Bronchial epithelial cell (primary cell): ENCODE measurements around the gene NDST4. TPM values are rescaled to one million over a fixed set of nuclear protein-coding genes. Genes with fewer than 3 reads are reported as not detected.

Source experiments
- DNase-seq: peaks from one replicate; pipeline ENCODE4 v3.0.0-alpha.2; 2010; ENCODE audit warnings: low read depth
- FAIRE-seq: peaks from 2 replicates; lab custom pipeline; 2011; peaks lifted over from hg19 to GRCh38; lab: Jason Lieb, UNC
- H3K27me3 ChIP-seq: 2 replicates; pipeline ENCODE4 v1.5.1; 2011; ENCODE audit warnings: low read length; ENCODE audit not compliant: control insufficient read depth, insufficient read depth
- H3K36me3 ChIP-seq: 2 replicates; pipeline ENCODE4 v1.5.1; 2011; ENCODE audit warnings: low read length; ENCODE audit not compliant: control insufficient read depth, insufficient read depth
- H3K4me3 ChIP-seq: 2 replicates; pipeline ENCODE4 v1.5.1; 2011; ENCODE audit warnings: mild to moderate bottlenecking, low read depth, low read length, control low read depth
- CTCF ChIP-seq: IDR thresholded peaks from 2 replicates; pipeline ENCODE4 v1.5.1; 2011; ENCODE audit warnings: mild to moderate bottlenecking, moderate library complexity, low read length, control low read depth, inconsistent platforms; ENCODE audit not compliant: insufficient read depth, severe bottlenecking
- total RNA-seq: library from RNA; depleted of rRNA; stranded (reverse); fragments of >200 nt; gene quantifications from 2 replicates; pipeline ENCODE4 v1.2.1, GENCODE V29; 2014

NDST4 gene
- total RNA-seq, 1 donor from 2014 or later: not detected

DNA sequence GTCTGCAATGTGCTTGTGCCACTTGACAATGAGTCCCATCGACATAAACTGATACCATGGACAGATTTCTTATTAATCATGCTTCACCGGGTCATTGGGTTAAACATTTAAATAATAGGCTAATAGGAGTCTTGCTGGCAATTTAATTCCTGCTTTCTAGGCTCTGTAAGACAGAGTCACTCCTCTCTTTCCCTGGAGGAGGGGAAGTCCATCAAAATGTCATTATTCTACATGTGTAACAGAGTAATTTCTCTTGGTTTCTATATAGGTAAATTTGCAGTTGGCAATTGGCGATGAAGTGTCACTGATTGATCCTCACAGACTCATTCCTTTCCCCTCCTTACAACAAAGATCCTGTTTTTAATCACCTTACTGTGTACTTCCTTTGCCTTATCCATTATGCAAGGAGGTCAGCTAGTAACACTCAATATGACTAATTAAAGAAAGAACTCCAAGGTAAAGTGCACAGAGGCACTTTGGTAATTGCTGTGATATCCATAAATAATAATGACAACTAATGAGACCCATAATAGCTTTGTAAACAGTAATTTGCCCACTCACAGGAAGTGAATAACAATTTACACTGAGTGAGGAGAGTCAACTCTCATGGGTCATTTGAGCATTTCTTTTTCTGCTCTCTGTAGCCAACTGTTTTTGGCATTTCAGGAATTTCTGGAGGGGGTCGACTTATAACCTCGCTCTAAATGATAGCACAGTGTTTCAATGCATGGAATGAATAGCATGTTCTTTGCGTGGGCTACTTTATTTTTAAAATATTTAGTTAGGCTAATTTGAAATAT, 330.8 kb downstream of the NDST4 start:
- TF ChIP-seq CTCF: no peak
- FAIRE-seq: no peak

DNA sequence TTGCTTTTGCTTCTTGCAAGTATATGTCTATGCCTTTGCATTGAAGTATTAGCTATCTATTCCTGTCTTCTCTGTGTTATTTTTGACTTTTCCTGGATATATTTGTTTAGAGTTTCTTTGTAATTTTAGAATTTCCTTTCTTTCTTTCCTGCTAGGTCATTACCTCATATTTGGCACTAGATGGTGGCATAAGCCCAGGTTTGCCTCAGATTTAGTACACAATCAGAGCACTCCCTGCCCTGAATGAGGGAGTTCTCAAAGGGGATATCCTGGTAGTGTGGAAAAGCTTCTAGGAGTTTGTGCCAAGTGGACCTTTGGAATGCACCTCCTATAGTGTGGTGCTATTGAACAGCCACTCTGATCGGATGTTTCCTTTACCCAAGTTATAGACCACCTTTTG, 333.2 kb downstream of the NDST4 start:
- H3K27me3 ChIP-seq: no peaks in the 10 kb centered on the region
- no peaks in the 10 kb centered on the region for H3K36me3 ChIP-seq
- no peak overlapping the region for H3K4me3 ChIP-seq
- FAIRE-seq (no peak), DNase-seq (peak; percentile 8)
- peak; percentile 20 for TF ChIP-seq CTCF

More for the DNA sequence above, 330.8 kb downstream of the NDST4 start:
- Histone ChIP-seq H3K36me3 (no peaks in the 10 kb centered on the region), H3K27me3 (no peaks in the 10 kb centered on the region), H3K4me3 (no peak overlapping the region)
- no peak for DNase-seq
